HG02884 (cell line): Measurements from ENCODE around the gene CLDN1.
"Not testable (repeated sequence)": the region's sequence is repeated elsewhere in the genome, so short reads cannot be mapped to it uniquely, and the experiment has no call there.

ENCODE experiments used
- ATAC-seq: cut with Tn5 transposase; IDR thresholded peaks from one replicate; pipeline ENCODE4 v1.9.1; 2021; ENCODE audit warnings: mild to moderate bottlenecking, moderate library complexity; ENCODE audit not compliant: unreplicated experiment

Gene CLDN1

GRCh38 chr3:190294030-190294429 lies 28.2 kb downstream of the CLDN1 start:
- ATAC-seq: no peak

- no peak for ATAC-seq
Observed at GRCh38 chr3:190293621-190294020, 28.6 kb downstream of the CLDN1 start.

DNA sequence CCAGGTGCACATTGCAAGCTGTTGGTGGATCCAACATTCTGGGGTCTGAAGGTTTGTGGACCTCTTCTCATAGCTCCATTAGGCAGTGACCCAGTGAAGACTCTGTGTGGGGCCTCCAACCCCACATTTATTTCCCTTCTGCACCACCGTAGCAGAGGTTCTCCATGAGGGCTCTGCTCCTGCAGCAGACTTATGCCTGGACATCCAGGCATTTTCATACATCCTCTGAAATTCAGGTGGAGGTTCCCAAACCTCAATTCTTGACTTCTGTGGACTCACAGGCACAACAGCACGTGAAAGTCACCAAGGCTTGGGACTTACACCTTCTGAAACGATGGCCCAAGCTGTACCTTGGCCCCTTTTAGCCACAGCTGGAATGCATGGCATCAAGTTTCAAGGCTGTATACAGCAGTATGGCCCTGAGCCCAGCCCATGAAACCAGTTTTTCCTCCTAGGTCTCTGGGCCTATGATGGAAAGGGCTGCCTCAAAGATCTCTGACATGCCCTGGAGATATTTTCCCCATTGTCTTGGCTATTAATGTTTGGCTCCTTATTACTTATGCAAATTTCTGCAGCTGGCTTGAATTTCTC lies 30.2 kb downstream of the CLDN1 start:
- no peak for ATAC-seq

GRCh38 chr3:190289989-190290388 lies 32.3 kb downstream of the CLDN1 start:
- no peak for ATAC-seq

- ATAC-seq: no peak
Observed at GRCh38 chr3:190288836-190289235, 33.4 kb downstream of the CLDN1 start.

DNA sequence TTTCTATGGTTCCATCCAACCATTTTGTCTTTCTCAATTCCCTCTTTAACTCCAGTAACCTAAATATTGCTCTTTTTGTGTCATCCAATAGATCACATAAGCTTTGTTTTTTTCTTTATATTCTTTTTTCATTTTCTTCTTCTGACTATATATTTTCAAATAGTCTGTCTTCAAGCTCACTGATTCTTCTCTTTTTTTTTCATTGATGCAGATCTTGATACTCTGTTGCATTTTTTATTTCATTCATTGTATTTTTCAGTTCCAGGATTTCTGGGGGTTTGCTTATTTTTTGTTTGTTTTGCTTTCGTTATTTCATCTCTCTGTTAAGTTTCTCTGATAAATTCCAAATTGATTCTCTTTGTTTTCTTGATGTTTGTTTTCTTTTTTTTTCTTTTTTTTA lies 36.2 kb downstream of the CLDN1 start:
- ATAC-seq: no peak

- ATAC-seq: no peak
Observed at GRCh38 chr3:190281308-190282051, 40.8 kb downstream of the CLDN1 start.

DNA sequence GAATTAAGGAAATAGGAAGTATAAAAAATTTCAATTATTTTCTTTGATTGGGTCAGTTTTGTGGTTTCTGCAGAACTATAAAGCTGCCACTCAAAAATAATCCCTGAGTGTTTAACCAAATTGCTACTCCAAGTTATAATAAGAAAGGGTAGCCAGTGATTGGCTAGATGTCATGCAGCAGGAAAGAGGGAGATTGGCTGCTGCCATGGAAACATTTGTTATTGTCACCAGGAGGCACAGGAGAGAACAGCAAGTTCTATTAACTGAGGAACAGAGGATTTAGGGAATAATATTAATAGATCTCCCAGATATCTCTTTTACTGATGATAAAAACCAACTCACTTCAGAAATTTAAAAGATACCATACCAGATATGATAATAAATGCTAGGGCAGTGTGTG lies 42.6 kb downstream of the CLDN1 start:
- no peak for ATAC-seq

DNA sequence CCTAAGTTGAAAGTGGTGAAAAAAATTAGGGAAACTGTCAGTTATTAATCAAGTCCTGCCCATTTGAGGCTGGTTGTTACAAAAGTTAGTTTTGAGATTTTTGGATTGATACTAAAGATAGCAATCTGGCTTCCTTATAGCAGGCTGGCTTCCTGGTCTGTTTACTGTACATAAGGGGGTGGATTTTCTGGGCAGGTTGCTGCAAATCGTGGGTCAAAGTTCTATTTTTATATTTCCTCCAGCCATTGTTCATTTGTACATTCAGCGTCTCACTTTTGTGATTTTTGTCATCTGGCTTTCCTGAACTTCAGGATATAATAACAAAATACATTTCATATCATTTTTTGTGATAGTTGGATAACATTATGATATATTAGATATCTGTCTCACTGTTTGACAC lies 49.5 kb downstream of the CLDN1 start:
- ATAC-seq: no peak

DNA sequence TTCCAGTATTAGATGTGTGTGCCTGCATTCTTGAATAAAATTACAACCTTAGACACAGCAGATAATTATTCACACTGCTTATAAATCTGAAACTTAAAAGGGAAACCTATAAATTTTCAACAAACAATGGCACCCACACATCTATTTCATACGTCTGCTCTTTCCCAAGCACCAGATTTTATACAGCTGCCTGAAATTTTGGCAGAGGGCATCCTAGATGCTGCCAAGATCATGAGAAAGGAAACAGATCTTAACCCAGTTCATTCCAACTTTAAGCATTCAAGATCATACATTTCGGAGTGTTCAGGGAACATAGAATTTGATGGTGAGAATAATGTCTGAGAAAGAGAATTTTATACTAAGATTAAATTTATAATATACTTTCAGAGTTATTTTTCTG lies 53.1 kb downstream of the CLDN1 start:
- no peak for ATAC-seq

DNA sequence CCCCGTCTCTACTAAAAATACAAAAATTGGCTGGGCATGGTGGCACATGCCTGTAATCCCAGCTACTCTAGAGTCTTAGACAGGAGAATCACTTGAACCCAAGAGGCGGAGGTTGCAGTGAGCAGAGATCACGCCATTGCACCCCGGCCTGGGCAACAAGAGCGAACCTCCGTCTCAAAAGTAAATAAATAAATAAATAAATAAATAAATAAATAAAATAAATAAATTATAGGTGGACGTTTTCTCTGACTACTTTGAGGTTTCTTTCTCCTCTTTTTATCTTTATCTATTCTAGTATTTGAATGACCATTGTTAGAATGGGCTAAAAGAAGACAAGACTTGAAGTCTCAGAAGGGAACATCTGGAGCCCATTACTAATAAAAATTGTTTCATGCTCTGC lies 54.8 kb downstream of the CLDN1 start:
- ATAC-seq: not testable (repeated sequence)

GRCh38 chr3:190266913-190267290 lies 55.3 kb downstream of the CLDN1 start:
- no peak for ATAC-seq

- ATAC-seq: no peak
Observed at GRCh38 chr3:190266265-190266912, 55.9 kb downstream of the CLDN1 start.

DNA sequence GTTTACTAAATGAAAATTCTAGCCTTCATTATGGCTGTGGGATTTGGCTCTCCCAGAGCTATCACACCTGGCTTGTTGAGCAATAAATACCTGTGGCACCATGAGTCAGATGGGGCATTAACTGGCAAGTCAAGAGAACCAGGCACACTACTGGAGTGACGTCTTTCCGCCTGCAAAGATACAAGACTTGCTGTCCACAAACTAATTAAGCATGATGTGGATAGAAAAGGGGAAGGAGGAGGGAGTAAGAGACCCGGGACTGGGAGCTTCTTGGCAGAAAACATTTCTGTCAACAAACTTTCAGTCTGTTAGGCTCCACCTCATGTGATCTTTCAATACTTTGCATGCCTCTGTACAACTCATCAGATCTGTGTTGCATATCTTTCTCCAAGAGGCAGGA lies 56.5 kb downstream of the CLDN1 start:
- ATAC-seq: no peak

- no peak for ATAC-seq
Observed at GRCh38 chr3:190265126-190265525, 57.1 kb downstream of the CLDN1 start.

GRCh38 chr3:190261740-190262139 lies 60.5 kb downstream of the CLDN1 start:
- no peak for ATAC-seq

DNA sequence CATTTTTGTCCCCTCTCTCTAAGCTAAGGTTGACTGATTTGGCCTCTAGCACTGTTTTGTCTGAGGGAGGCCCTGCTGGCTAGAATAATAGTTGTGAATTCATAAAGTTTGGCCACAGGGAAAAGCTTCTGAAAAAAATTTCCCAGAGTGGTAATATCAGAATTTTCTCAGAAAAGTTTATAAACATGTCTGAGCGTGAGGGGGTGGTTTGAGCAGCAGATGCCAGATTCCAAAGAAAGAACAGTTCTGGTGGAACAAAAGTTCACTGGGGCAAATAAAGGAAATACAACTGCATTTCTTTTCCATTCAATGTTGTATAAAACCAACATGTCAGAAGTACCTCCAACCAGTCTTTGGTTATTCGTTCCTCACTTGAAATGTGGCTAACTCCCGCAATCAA lies 61.2 kb downstream of the CLDN1 start:
- ATAC-seq: no peak

- ATAC-seq: no peak
Observed at GRCh38 chr3:190260301-190260700, 61.9 kb downstream of the CLDN1 start.

DNA sequence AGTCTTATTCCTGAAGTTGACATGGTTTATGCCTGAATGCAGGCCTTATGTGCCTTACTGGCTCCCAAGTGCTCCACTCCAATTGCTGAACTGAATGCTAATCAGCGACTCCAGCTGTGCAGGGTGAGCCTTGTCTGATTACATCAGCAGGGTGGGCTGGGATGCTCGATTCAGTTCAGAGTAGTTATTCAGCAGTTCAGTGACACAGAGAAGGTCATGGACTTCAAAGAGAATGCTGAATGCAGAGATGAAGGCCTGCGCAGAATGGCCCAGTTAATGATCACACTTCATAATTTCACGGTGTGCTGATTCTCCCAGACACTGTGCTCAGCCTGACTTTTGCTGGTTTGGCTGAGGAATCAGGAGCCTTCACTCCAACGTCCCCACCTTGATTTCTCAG lies 63.6 kb downstream of the CLDN1 start:
- ATAC-seq: no peak
